Mucosa of rectum (tissue), 2 donors: Measurements from ENCODE around the gene STMN3.
"Not testable (repeated sequence)": the region's sequence is repeated elsewhere in the genome, so short reads cannot be mapped to it uniquely, and the experiment has no call there.

Experiments
- H3K27ac ChIP-seq, 2 donors: one replicate each; pipeline ENCODE4 v1.7.0; 2013; ENCODE audit warnings: inconsistent platforms in 2 of 2, low read depth in 2 of 2, low read length in 2 of 2
- H3K27me3 ChIP-seq, 2 donors: one replicate each; pipeline ENCODE4 v1.7.0; 2013; ENCODE audit warnings: low read length in 2 of 2; ENCODE audit not compliant: control insufficient read depth in 2 of 2, insufficient read depth in 2 of 2
- H3K36me3 ChIP-seq, 2 donors: one replicate each; pipeline ENCODE4 v1.7.0; 2013; ENCODE audit warnings: low read length in 2 of 2; ENCODE audit not compliant: control insufficient read depth in 2 of 2, insufficient read depth in 2 of 2
- H3K4me1 ChIP-seq, 2 donors: one replicate each; pipeline ENCODE4 v1.7.0; 2013; ENCODE audit warnings: low read length in 2 of 2, mild to moderate bottlenecking in 1 of 2; ENCODE audit not compliant: control insufficient read depth in 2 of 2, insufficient read depth in 2 of 2
- H3K4me3 ChIP-seq, 2 donors: one replicate each; pipeline ENCODE4 v1.7.0; 2013; ENCODE audit warnings: low read length in 2 of 2
- H3K9ac ChIP-seq, 2 donors: one replicate each; pipeline ENCODE4 v1.7.0; 2013; ENCODE audit warnings: low read length in 2 of 2, low read depth in 1 of 2, mild to moderate bottlenecking in 1 of 2
- H3K9me3 ChIP-seq, 2 donors: one replicate each; pipeline ENCODE4 v1.7.0; 2013; ENCODE audit warnings: low read length in 2 of 2; ENCODE audit not compliant: control insufficient read depth in 2 of 2
- donor health status: healthy.
- donor health status: Normal muscosa, but diverticular disease.

STMN3 gene

GRCh38 chr20:63663332-63664066, 10.3 kb upstream of the STMN3 start:
- Histone ChIP-seq H3K27ac (no peak overlapping the region), H3K36me3 (peaks cover 11 to 50% of the 10 kb centered on the region in 2 donors), H3K4me3 (no peak overlapping the region), H3K9ac (no peak overlapping the region), H3K4me1 (peaks cover 10% of the 10 kb centered on the region in 2 donors), H3K27me3 (no peaks in the 10 kb centered on the region), H3K9me3 (no peaks in the 10 kb centered on the region)

DNA sequence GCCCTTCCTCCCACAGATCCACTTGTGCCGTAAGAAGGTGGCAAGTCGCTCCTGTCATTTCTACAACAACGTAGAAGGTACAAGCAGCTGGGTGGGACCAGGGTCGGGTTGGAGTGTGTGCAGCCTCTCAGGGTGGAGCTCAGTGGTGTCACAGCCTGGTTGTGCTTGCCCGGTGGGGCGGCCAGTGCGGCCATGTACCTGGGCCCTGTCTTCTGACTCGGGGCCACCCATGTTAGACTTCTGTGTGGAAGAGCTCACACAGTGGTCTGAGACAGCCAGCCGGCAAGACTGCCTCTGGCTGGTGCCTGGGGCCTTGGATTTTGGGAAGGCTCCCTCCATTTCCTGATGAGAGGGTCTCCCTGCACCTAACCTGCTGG, 9.6 kb upstream of the STMN3 start:
- no peak overlapping the region for H3K9ac ChIP-seq
- no peaks in the 10 kb centered on the region for H3K27me3 ChIP-seq
- H3K4me1 ChIP-seq, result peaks cover 13% of the 10 kb centered on the region in 2 donors
- no peak overlapping the region for H3K4me3 ChIP-seq
- no peaks in the 10 kb centered on the region for H3K9me3 ChIP-seq
- H3K36me3 ChIP-seq, result peaks cover 7 to 46% of the 10 kb centered on the region in 2 donors
- no peak overlapping the region for H3K27ac ChIP-seq

- Histone ChIP-seq H3K36me3 (peaks cover 6 to 41% of the 10 kb centered on the region in 2 donors), H3K4me3 (no peak overlapping the region)
These were observed 9.0 kb upstream of the STMN3 start for GRCh38 chr20:63661959-63662812.

GRCh38 chr20:63661108-63661507, 7.9 kb upstream of the STMN3 start:
- H3K27ac ChIP-seq, result no peak overlapping the region
- peaks cover 5 to 35% of the 10 kb centered on the region in 2 donors for H3K36me3 ChIP-seq
- H3K9me3 ChIP-seq, result no peaks in the 10 kb centered on the region
- no peak overlapping the region for H3K9ac ChIP-seq
- H3K27me3 ChIP-seq, result no peaks in the 10 kb centered on the region
- H3K4me3 ChIP-seq, result no peak overlapping the region
- H3K4me1 ChIP-seq, result peaks cover 14 to 17% of the 10 kb centered on the region in 2 donors

More at GRCh38 chr20:63661959-63662812, 9.0 kb upstream of the STMN3 start:
- Histone ChIP-seq H3K9ac (no peak overlapping the region), H3K9me3 (no peaks in the 10 kb centered on the region), H3K4me1 (peaks cover 14 to 17% of the 10 kb centered on the region in 2 donors), H3K27me3 (no peaks in the 10 kb centered on the region), H3K27ac (no peak overlapping the region)

- Histone ChIP-seq H3K4me3 (no peak overlapping the region), H3K9ac (no peak overlapping the region), H3K27ac (no peak overlapping the region), H3K4me1 (peaks cover 14 to 17% of the 10 kb centered on the region in 2 donors), H3K36me3 (peaks cover 5 to 32% of the 10 kb centered on the region in 2 donors), H3K27me3 (no peaks in the 10 kb centered on the region), H3K9me3 (no peaks in the 10 kb centered on the region)
These were observed 7.4 kb upstream of the STMN3 start for GRCh38 chr20:63660622-63661021.

DNA sequence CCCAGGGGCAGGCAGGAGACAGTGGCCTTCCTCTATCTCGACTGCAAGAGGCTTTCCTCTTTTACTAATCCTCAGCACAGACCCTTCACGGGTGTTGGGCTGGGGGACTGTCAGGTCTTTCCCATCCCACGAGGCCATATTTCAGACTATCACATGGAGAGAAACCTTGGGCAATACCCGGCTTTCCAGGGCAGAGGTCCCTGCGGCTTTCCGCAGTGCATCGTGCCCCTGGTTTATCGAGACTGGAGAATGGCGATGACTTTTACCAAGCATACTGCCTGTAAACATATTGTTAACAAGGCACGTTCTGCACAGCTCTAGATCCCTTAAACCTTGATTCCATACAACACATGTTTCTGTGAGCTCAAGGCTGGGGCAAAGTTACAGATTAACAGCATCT, 7.0 kb upstream of the STMN3 start:
- Histone ChIP-seq H3K4me1 (peaks cover 14 to 17% of the 10 kb centered on the region in 2 donors), H3K36me3 (peaks cover 5 to 31% of the 10 kb centered on the region in 2 donors)
- not testable (repeated sequence) for H3K27me3 ChIP-seq, H3K9ac ChIP-seq, H3K9me3 ChIP-seq, H3K4me3 ChIP-seq, H3K27ac ChIP-seq

DNA sequence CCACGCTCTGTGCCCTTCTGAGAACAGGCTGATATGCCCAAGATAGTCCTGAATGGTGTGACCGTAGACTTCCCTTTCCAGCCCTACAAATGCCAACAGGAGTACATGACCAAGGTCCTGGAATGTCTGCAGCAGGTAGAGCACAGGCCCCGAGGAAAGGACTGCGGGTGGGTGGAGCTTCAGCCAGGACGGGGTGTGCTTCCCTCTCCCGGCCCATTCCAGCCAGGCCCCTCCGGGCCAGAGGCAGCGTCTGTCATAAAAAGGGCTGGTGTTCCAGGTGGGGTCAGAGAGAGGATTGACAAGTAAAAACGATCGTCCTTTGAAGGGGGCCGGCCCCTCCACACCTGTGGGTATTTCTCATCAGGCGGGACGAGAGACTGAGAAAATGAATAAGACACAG, 6.1 kb upstream of the STMN3 start:
- no peaks in the 10 kb centered on the region for H3K9me3 ChIP-seq
- peaks cover 5 to 26% of the 10 kb centered on the region in 2 donors for H3K36me3 ChIP-seq
- peak overlapping the region in 1 of 2 donors; percentile 84 for H3K27ac ChIP-seq
- H3K4me1 ChIP-seq, result peaks cover 14 to 17% of the 10 kb centered on the region in 2 donors
- H3K27me3 ChIP-seq, result peaks cover 0 to 3% of the 10 kb centered on the region in 2 donors
- H3K4me3 ChIP-seq, result peak overlapping the region; percentile 93 to 94
- peak overlapping the region; percentile 67 to 80 for H3K9ac ChIP-seq

- Histone ChIP-seq H3K36me3 (peaks cover 5 to 26% of the 10 kb centered on the region in 2 donors), H3K4me3 (peak overlapping the region; percentile 93 to 94), H3K9ac (peak overlapping the region; percentile 67 to 80), H3K27ac (peak overlapping the region; percentile 79 to 84), H3K27me3 (peaks cover 3 to 7% of the 10 kb centered on the region in 2 donors), H3K4me1 (peaks cover 18% of the 10 kb centered on the region in 2 donors), H3K9me3 (no peaks in the 10 kb centered on the region)
These were observed 5.5 kb upstream of the STMN3 start for GRCh38 chr20:63658749-63659187.

DNA sequence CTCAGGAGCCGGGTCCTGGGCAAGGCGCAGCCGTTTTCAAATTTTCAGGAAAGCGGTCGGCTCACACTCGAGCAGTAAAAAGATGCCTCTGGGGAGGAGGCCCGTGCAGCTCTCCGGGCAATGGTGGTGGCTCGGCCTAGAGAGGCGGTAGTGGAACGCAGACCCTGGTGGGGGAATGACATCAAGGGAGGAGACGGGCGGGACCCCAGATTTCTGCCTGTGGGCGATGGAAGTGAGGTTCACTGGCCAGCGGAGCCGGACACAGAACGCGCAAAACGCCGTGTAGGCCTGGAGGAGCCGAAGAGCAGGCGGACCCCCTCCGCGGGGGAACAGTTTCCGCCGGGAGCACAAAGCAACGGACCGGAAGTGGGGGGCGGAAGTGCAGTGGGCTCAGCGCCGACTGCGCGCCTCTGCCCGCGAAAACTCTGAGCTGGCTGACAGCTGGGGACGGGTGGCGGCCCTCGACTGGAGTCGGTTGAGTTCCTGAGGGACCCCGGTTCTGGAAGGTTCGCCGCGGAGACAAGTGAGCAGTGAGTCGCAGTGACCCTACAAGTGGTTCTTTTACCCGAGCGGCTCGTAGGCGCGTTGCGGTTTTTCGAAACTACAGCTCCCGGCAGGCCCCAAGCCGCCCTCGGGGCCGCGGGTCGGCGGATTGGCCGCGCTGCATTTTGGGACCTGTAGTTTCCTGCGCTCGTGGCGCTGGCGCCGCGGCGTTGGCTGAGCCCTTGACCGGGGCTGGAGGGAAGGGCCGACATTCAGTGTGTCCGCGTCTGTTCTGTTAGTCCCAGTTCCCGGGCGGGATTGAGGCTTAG, 4.9 kb upstream of the STMN3 start, which contains the start of gene RTEL1:
RTEL1 (plus strand) TSS at position 376 of the 812 bp plus-strand sequence. CDS start 1,091 bp downstream, outside the sequence.
- H3K9ac ChIP-seq, result peak within 1 kb of the TSS; percentile 67 to 80
- peaks cover 3 to 7% of the 10 kb centered on the region in 2 donors for H3K27me3 ChIP-seq
- peak within 1 kb of the TSS; percentile 79 to 84 for H3K27ac ChIP-seq
- peaks cover 5 to 20% of the 10 kb centered on the region in 2 donors for H3K36me3 ChIP-seq
- H3K4me3 ChIP-seq, result peak within 1 kb of the TSS; percentile 93 to 94
- H3K4me1 ChIP-seq, result peaks cover 21% of the 10 kb centered on the region in 2 donors
- no peaks in the 10 kb centered on the region for H3K9me3 ChIP-seq
